Stimulated activated CD8-positive, alpha-beta memory T cell treated with anti-CD3 and anti-CD28 coated beads, Interleukin-7, amount 100 ng/mL, for 24 hours (primary cell): ENCODE results near the gene LRRC7.

Source experiments
- DNase-seq: peaks from one replicate; pipeline ENCODE4 v3.0.0-alpha.2; 2020; ENCODE audit warnings: low read depth

The LRRC7 gene

DNA sequence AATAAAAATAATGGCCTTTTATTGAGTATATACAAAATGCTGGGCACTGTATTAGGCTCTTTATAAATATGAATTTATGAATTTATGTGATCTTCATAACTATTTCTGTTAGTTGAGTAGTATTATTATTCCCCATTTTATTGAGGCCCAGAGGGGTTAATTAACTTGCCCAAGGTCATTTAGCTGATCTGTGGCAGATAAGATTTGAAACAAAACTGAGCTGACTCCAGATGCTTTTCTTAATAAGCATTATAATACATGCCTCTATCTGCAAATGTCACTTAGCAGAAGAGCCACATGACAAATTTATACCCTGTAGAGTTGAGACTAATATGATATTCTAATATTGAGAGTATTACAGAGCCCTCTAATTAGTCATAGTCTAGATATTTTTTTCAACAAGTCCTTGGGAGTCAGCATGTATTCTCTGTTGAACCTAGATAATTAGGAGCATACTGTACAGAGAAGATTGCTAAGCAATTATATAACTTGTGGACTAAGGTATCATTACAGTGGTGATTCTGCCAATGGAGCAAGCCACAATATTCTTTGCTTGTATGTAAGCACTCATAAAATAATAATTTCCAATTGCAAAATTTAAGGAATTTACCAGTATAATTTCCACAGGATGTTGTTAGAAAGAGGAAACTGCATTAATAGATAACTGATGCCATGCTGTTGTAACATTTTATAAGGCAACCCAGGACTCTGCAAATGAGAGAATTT lies 525.7 kb downstream of the LRRC7 start:
- DNase-seq = no peak

DNA sequence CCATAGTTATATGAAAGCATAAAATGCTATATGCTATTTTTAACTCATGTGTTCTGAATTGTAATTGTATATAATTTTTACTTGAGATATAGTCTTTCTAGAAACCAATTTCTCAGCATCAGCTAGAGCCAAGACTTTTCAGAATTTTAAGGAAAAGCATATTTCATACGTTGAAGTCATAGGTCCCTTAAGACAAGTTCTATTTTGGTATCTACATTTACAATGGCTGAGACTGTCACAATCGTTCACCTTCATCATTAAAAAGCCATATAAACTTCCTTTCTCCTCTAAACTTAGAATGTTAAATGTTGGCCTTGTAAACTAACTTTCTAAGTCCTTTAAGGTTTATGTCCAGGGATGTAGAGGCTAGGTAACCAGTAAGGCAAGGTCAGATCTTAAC lies 533.5 kb downstream of the LRRC7 start:
- no peak for DNase-seq

DNA sequence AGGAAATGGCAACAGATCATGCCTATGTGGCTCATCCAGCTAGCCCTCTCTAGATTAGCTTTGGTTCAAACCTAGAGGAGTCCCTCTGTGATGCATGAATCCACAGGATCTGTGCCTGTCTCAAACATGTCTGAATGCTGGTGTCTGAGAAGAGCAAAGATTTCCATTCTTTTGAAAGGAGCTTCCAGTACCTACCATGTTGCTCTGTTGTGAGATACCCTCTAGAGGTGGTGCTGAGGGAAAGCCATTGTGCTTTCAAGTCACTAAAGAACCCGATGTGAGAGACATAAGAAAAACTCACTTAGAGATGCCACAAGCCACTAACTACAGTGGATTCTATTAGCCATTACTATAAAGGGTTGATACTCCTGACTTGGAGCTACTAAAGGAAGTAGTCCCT lies 534.1 kb downstream of the LRRC7 start:
- no peak for DNase-seq

DNA sequence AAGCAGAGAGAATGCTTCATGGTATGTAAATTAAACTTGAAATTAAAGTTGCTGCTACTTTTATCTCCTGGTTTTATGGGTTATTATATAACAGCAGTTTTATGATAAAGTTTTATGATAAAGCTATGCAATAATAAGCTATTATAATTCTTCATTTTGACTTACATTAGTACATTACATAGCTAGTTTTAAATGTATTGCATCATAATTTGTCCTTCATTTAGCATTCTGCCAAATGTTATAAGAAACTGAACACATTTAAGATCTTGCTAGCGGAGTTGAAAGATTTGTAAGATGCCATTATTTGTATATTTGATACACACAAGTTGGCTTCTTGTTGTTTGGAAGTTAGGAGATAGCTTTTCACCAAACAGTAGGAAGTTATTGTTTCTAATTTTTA lies 536.0 kb downstream of the LRRC7 start:
- no peak for DNase-seq

DNA sequence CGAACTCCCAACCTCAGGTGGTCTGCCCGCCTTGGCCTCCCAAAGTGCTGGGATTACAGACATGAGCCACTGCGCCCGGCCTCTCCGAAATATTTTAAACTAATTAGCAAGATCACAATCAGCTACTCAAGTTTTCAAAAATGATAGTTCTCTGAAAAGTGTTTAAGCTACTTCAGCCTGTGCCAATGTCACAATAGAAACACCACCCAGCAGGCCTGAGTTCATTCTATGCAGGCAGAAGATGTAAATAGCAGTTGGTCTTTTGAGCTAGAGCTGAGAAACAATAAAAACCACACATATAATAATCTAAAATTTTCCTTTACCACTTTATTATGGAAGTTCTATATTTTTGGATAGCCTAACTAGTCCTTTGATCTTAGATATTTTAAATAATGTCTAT lies 541.5 kb downstream of the LRRC7 start:
- no peak for DNase-seq

DNA sequence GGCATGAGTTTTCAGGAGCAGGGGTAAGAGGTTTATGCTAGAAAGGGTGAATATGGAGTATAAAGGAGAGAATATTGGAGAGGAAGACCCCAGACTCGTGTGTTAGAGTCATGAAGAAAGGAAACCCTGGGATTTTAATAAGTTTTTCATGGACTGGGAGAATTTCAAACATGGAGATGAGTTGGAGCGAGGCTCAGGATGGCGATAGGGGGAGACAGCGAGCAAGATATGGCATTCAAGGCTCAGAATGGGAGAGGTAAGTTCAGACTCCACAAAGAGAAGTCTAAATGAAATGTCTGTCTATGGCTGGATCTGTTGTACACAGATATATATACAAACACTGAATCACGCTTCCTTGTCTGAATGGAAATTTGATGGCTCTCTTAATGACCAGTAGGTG lies 545.1 kb downstream of the LRRC7 start:
- DNase-seq = no peak

DNA sequence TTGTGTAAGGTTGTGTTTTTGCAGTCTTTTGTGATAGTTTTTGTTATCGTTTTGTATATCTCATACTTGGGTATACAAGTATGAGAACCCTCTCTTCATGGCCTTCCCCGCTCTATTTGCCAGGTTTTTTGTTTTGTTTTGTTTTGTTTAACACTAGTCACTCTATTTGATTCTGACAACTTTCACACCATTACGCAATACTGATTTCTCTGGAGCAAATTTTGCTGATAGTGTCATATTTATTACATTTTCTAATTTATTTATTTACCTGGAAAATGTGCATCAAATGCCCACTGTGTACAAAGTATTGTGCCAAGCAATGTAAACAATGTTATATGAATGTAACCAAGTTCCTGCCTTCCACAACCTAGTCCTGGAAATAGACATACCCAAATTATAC lies 547.6 kb downstream of the LRRC7 start:
- no peak for DNase-seq

DNA sequence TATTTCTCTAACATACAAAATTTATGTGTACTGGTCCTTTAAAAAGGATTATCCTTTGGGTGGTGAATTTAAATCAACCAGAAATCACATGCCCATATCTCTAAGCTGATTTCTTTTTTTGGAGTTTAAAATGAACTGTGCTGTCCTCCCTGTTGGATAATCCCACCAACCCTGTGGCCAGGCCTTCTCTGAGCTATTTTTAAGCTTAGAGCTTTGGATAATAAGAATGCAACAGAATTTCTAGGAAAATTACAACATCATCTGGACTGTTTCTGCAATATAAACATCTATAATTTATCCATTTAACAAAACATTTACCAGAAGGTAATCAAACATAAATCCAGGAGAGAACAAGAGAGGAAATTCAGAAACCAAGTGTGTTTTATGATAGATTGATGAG lies 549.3 kb downstream of the LRRC7 start:
- no peak for DNase-seq

DNA sequence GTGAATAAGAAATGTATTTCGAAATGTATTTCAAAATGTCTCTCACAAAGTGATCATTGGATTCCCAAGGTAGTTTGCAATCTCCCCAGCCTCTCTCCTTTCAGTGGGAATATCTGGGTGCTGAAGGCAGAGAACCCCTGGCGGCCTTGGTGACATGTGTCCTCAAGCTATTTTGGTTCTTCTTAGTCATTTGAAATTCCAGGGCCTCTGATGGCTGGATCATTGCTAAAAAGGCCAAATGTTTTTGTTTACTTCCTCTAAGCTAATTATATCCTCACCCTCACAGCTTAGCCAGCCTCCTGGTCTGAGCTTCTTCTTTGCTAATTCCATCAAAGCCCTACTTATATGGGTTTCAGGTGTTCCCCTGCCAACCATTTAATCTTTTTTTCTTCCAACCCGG lies 566.4 kb downstream of the LRRC7 start:
- no peak for DNase-seq

DNA sequence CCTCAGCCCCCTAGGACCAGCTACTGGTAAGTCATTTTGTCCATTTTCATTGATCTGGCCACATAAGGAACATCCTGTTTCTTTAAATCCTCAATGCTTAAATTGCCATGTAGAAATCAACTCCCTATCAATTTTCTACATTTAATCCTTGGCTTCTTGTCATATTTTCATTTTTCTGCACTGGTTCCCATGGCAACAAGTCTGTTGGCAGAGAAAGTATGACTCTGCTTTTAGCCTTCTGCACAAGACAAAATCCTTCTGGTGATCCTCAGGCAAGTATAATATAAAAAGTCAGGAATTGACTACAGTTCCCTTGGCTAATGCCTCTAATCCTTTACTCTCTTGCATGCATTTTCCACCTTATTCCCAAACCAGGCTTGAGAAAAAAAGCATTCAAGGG lies 572.6 kb downstream of the LRRC7 start:
- DNase-seq = no peak

DNA sequence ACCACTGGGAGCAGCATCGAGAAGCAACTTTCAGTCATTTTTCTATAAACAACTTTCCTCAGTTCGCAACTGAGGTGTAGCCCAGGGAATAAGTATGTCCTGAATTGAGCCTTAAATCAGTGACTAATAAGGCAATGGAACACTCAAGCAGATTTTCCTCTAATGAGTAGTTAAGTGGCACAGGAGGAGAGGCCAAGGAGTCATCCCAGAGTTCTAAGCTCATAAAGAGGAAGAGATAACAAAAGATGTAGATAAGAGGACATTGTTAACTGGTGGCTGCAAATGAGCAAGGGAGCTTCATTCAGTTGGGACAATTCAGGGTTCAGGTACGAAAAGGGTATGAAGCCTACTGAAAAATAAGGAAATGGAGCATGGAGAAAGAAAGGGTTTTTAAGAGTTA lies 573.2 kb downstream of the LRRC7 start:
- DNase-seq = no peak

DNA sequence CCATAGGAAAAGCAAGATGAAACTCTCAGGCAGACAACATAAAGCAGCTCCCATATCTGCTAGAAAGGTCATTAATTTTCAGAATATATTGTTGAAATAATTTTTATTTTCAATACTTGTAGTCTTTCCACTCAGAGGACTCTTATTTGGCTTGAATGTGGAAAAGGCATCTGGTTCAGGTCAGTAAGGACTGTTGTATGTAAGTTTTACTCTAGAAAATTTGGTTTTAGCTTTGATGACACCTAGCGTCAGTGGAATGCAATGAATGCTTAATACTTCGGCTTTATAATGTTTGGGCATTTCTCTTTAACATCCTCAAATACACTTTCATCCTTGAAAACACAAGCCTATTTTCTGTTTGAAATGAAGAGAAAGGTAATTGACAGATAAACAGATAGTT lies 574.4 kb downstream of the LRRC7 start:
- DNase-seq = no peak

DNA sequence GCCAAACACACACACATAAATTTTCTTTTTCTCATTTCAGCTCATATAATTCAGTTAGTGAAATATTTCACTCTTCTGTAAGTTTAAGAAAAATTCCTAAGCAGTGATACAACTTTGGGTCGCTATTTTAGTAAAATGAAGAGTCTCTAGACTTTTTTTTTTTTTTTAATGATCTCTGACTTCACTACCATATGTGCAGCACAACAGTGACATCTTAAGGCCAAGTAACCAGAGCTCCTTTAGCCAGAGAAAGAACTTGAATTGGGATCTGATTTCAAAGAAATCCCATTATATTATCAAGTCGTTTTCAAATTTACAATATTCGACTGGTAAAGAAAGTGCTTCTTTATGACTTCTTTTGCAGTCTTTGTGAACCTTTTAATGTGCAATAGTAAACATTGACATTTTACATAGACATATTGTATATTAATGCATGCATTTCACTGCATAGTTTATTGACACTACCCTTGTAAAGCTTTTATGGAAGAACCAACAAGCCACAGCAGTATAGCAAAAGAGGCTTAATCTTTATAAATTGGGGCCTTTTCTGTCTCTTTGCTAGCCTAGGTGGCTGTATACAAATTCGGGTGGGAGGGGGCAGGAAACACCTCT lies 575.4 kb downstream of the LRRC7 start:
- DNase-seq = no peak

DNA sequence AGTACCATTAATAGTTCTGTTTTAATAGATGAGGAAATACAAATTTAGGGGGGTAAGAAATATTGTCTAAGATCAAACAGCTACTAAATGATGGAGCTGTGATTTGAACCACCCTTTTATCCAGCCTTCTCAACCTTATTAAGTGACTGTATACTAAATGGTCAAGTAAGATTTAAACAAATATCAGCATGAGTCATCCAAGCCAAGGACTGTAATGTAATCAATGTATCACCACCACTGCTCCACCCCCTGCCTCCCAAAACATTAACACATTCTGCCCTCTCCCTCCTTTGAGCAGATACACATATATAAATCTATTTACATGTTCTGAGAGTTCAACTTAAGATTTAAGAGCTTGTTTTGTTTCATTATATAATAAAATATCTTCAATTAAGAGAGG lies 578.8 kb downstream of the LRRC7 start:
- DNase-seq = no peak

DNA sequence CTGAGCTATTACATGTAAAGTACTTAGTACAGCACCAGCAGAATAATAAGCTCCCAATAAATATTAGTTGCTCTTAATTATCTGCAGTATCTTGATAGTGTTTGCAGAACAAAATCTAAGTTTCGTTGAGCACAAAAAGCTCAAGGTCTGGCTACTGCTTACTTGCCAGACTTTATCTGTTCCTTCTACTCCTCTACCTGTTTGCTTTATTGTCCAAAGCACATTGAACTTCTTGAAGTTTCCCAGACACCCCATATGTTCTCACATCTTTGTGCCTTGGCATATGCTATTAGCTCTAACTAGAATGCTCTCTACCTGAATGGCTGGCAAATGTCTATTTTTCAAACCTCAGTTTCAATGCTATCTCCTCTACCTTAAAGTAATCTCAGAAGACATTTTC lies 582.7 kb downstream of the LRRC7 start:
- no peak for DNase-seq

DNA sequence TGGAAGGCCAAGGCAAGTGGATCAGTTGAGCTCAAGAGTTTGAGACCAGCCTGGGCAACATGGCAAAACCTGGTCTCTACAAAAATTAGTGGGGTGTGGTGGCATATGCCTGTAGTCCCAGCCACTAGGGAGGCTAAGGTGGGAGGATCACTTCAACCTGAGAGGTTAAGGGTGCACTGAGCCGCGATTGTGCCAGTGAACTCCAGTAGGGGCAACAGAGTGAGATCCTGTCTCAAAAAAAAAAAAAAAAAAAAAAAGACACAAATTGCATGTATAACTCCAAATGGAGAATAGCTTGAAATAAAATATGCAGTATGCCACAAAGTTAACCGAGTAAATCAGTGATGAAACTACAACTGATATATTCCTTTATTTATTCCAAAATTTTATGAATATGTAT lies 586.0 kb downstream of the LRRC7 start:
- no peak for DNase-seq

DNA sequence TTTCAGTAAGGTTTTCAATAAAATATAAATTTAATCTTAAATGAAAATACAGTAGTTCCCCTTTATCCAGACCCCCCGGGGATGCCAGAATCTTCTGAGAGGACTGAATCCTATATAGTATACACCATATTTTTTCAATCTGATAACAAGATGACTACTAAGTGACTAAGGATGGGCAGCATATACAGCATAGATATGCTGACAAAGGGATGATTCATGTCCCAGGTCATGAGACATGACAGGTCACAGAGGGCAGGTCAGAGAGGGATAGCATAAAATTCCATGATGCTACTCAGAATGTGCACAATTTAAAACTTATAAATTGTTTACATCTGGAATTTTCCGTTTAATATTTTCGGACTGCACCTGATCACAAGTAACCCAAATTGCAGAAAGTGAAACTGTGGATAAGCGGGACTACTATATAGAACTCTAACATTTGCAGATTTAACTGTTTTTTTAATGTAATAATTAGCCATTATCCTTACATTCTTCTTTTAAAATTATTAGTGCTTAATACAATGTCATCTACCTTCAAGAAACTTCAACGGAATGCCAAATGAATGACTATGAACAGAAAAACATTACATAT lies 588.9 kb downstream of the LRRC7 start:
- DNase-seq = no peak

DNA sequence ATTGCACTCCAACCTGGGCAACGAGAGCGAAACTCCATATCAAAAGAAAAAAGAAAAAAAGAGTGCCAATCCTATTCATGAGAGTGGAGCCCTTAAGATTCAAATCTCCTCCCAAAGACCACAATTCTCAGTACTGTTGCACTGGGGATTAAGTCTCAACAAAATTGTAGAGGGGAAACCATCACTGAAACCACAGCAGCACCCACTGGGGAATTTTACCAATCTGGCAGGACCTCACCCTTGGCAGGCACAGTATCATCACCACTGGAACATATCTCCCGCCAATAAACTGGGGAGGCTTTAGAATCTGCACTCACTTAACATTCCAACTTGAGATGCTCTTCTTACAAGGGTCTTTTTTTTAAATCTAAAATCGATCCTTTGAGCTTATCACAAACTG lies 596.6 kb downstream of the LRRC7 start:
- no peak for DNase-seq

DNA sequence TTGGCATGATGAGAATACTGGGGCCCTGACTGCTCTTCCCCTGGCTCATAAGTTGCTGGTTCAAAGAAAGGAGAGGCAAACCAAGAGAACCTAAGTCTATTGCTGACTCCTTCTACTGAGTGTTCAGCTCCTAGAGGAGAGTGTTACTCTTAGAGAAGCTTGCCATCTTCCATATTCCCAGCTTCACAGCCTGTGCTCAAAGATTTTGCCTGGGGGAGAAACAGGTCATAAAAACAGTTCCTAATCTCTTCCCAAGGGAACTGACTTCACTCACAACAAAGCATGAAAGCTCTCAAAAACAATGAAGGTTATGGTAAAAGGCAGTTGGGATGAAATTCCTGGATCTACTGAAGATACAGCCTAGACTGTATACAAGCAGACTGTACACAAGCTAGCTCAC lies 600.6 kb downstream of the LRRC7 start:
- DNase-seq = no peak

DNA sequence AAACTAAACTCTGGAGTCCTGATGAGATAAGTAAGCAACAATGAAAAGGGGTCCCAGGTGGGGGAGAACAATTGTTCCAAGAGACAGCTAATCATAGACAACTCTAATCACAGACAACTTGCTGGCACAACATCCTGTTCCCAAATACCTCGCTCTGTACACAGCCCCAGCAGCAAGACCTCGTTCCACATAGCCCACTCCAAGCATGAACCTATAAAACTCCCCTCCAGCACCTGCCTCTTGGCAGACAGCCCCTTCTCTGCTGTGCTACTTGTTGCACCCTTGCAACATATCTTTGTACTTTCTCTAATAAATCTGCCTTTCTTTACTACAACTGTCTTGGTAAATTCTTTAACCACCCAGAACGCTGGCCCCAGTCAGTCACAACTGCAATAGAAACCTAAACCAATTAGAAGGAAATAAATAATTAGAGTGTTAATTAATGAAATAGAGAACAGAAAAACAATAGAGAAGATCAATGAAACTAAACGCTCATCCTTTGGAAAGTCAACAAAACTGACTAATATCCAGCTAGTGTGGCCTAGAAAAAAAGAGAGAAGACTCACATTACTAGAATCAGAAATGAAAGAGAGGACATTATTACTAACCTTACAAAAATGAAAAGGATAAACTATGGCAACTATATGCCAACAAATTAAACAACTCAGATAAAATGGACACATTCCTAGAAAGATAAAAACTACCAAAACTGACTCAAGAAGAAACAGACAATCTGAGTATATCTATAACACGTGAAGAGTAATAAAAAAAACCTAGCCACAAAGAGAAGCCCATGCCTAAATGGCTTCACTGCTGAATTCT lies 601.5 kb downstream of the LRRC7 start:
- no peak for DNase-seq

DNA sequence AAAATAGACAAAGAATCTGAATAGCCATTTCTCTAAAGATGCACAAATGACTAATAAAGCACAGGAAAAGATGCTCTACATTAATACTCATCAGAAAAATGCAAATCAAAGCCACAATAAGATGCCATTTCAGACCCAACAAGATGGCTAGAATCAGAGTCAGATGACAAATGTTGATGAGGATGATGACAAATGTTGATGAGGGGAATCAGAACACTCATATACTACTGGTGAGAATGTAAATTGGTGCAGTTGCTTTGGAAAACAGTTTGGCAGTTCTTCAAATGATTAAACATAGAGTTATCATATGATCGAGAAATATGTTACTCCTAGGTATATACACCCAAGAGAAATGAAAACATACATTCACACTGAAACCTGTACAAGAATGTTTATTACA lies 603.8 kb downstream of the LRRC7 start:
- DNase-seq = no peak
